SH-SY5Y (cell line): ENCODE measurements around the gene MUC5AC.

Experiments used
- GATA2 ChIP-seq: IDR thresholded peaks from 2 replicates; pipeline ENCODE4 v1.6.1; 2011; ENCODE audit warnings: mild to moderate bottlenecking, low read depth, low read length
- GATA3 ChIP-seq: IDR thresholded peaks from 2 replicates; pipeline ENCODE4 v1.6.1; 2011; ENCODE audit warnings: low read depth, mild to moderate bottlenecking, low read length, moderate library complexity

GRCh38 chr11:1180171-1180570, 22.4 kb downstream of the MUC5AC start:
- TF ChIP-seq GATA2 (no peak), GATA3 (no peak)
